Gastrocnemius medialis (tissue), 4 donors: ENCODE data around the gene ZNF587B. TPM values are rescaled to one million over a fixed set of nuclear protein-coding genes. Genes with fewer than 3 reads are reported as not detected.
"Not testable (repeated sequence)": the region's sequence is repeated elsewhere in the genome, so short reads cannot be mapped to it uniquely, and the experiment has no call there.

Source experiments
- ATAC-seq, 2 donors: fragments of 150-250 bp; one replicate each; pipeline ENCODE4 v1.9.1; 2016
- DNase-seq, 2 donors: peaks; one replicate each; pipeline ENCODE4 v3.0.0-alpha.2; 2019
- H3K27ac ChIP-seq, 4 donors: fragments of 200-600 bp; sonication (generic); 1 replicate in 1 of 4; 2 replicates in 3 of 4; pipeline ENCODE4 v1.5.1; 2016 to 2018; ENCODE audit warnings: mild to moderate bottlenecking in 2 of 4, moderate library complexity in 1 of 4
- H3K27me3 ChIP-seq, 3 donors: fragments of 200-600 bp; sonication (generic) in 2 of 3; 1 replicate in 1 of 3; 2 replicates in 2 of 3; pipeline versions ENCODE4 v1.5.1 to v1.6.0; 2016 to 2019; ENCODE audit warnings: mild to moderate bottlenecking in 1 of 3, moderate library complexity in 1 of 3
- H3K36me3 ChIP-seq, 2 donors: fragments of 200-600 bp; sonication (generic) in 1 of 2; one replicate each; pipeline ENCODE4 v1.5.1; 2017 to 2018
- H3K4me1 ChIP-seq, 2 donors: fragments of 200-600 bp; sonication (generic) in 1 of 2; one replicate each; pipeline ENCODE4 v1.5.1; 2016 to 2017; ENCODE audit warnings: mild to moderate bottlenecking in 2 of 2
- H3K4me3 ChIP-seq, 4 donors: fragments of 200-600 bp; sonication (generic) in 3 of 4; 1 replicate in 1 of 4; 2 replicates in 3 of 4; pipeline ENCODE4 v1.5.1; 2016 to 2019; ENCODE audit warnings: mild to moderate bottlenecking in 2 of 4
- H3K9me3 ChIP-seq, 3 donors: fragments of 200-600 bp; sonication (generic) in 2 of 3; 1 replicate in 1 of 3; 2 replicates in 2 of 3; pipeline ENCODE4 v1.5.1; 2016 to 2019
- CTCF ChIP-seq, 5 experiments: fragments of 450-650 bp in 3 of 5; fragments of 200-600 bp in 2 of 5; sonication (generic) in 2 of 5; IDR thresholded peaks in 4 of 5; conservative IDR thresholded peaks in 1 of 5; 1 replicate in 4 of 5; 2 replicates in 1 of 5; pipeline ENCODE4 v1.5.1; 2016 to 2019; ENCODE audit warnings: antibody characterized with exemption in 5 of 5, mild to moderate bottlenecking in 3 of 5, moderate library complexity in 3 of 5
- POLR2A ChIP-seq, 2 donors: fragments of 450-650 bp; IDR thresholded peaks; one replicate each; pipeline ENCODE4 v1.6.1; 2017; ENCODE audit warnings: antibody characterized with exemption in 2 of 2, mild to moderate bottlenecking in 2 of 2, moderate library complexity in 2 of 2
- in situ Hi-C, 4 donors: fragments of 200-750 bp; cut with MboI; loops; one replicate each; pipeline versions ENCODE4 v1.15.0 to v1.8.0; 2017; ENCODE audit warnings: low sequenced_read_pairs in 4 of 4
- intact Hi-C: fragments of 100-400 bp; cut with DNase I; formaldehyde crosslinking; loops from one replicate; pipeline ENCODE4 v1.15.1; 2023; ENCODE audit warnings: low total_unique reads
- total RNA-seq, 4 donors: library from RNA; depleted of rRNA; stranded (reverse); fragments of >200 nt; gene quantifications; one replicate each; pipeline versions ENCODE4 v1.1.0 to v1.2.3, GENCODE V29; 2016

The ZNF587B gene
- total RNA-seq, 4 donors from 2014 or later = 2.1 to 9.6 (median 6.3) TPM

- ATAC-seq (no peak), DNase-seq (no peak)
- Histone ChIP-seq H3K27ac (peak overlapping the region; percentile 83 to 94 (median 88)), H3K4me1 (peaks cover 13 to 19% of the 10 kb centered on the region in 2 donors), H3K9me3 (no peaks in the 10 kb centered on the region), H3K27me3 (no peaks in the 10 kb centered on the region), H3K4me3 (peak overlapping the region; percentile 85 to 91 (median 87)), H3K36me3 (peaks cover 0 to 14% of the 10 kb centered on the region in 2 donors)
- intact Hi-C loops = no loop called here
- in situ Hi-C loops = no loop called here
- no peak for TF ChIP-seq CTCF (IDR thresholded peaks at IDR 0.05 in 4 of 5, conservative IDR thresholded peaks at IDR 0.05 in 1 of 5)
- TF ChIP-seq POLR2A (IDR thresholded peaks at IDR 0.05) = no peak
These were observed 58.0 kb downstream of the ZNF587B start for GRCh38 chr19:57888107-57888559.

- Histone ChIP-seq H3K9me3 (no peaks in the 10 kb centered on the region), H3K4me3 (peak within 1 kb of the TSS; percentile 85 to 91 (median 87)), H3K4me1 (peaks cover 13 to 18% of the 10 kb centered on the region in 2 donors), H3K27me3 (no peaks in the 10 kb centered on the region), H3K36me3 (peaks cover 0 to 14% of the 10 kb centered on the region in 2 donors), H3K27ac (peak within 1 kb of the TSS; percentile 83 to 94 (median 88))
- peak; percentile 67 to 90 for DNase-seq
- ATAC-seq = peak; percentile 99
- peak in 1 of 2 donors; percentile 17 for TF ChIP-seq POLR2A (IDR thresholded peaks at IDR 0.05)
- peak in 4 of 5 experiments; percentile 33 to 62 (median 46) for TF ChIP-seq CTCF (IDR thresholded peaks at IDR 0.05 in 4 of 5, conservative IDR thresholded peaks at IDR 0.05 in 1 of 5)
- in situ Hi-C loops = no loop called here
- intact Hi-C loops = no loop called here
These were observed 58.6 kb downstream of the ZNF587B start, which contains the start of gene ZNF814 for GRCh38 chr19:57888560-57889231. TSS of gene ZNF814 (minus strand) at chr19:57889037. CDS start at chr19:57888802, 235 bp downstream.

- DNase-seq, in situ Hi-C loops, H3K36me3 ChIP-seq, H3K27ac ChIP-seq, H3K27me3 ChIP-seq, intact Hi-C loops, ATAC-seq, H3K9me3 ChIP-seq, H3K4me3 ChIP-seq: not testable (repeated sequence)
- peaks cover 11 to 13% of the 10 kb centered on the region in 2 donors for H3K4me1 ChIP-seq
These were observed 60.6 kb downstream of the ZNF587B start for GRCh38 chr19:57890706-57891105.

Other genes starting within 250 kb of the ZNF587B start
- gene ZIK1, start 246.2 kb upstream of the ZNF587B start, total RNA-seq = 1 to 10 TPM in 2 of 4 donors, under 1 TPM in 2; 0.71 to 2.0 (median 1.1) TPM
- 1 to 10 TPM in 3 of 4 donors, under 1 TPM in 1; 0.86 to 4.2 (median 3.4) TPM for gene ZNF530, start 230.4 kb upstream of the ZNF587B start, total RNA-seq
- gene ZNF134, start 216.1 kb upstream of the ZNF587B start, total RNA-seq = 10 to 100 TPM in 1 of 4 donors, 1 to 10 TPM in 3; 4.2 to 13.1 (median 8.0) TPM
- gene ZNF211, start 197.1 kb upstream of the ZNF587B start, total RNA-seq = 1 to 10 TPM; 2.9 to 5.5 (median 4.3) TPM
- not detected for gene ZSCAN4, start 161.4 kb upstream of the ZNF587B start, total RNA-seq
- gene ZNF551, start 148.3 kb upstream of the ZNF587B start, total RNA-seq = 1 to 10 TPM in 3 of 4 donors, under 1 TPM in 1; 0.95 to 5.8 (median 2.4) TPM
- gene ZNF154, start 121.1 kb upstream of the ZNF587B start, total RNA-seq = 1 to 10 TPM in 2 of 4 donors, under 1 TPM in 2; 0.49 to 2.8 (median 0.97) TPM
- 10 to 100 TPM in 1 of 4 donors, 1 to 10 TPM in 3; 3.9 to 10.1 (median 5.8) TPM for gene ZNF671, start 102.7 kb upstream of the ZNF587B start, total RNA-seq
- 1 to 10 TPM; 5.0 to 8.1 (median 8.0) TPM for gene ZNF776, start 83.5 kb upstream of the ZNF587B start, total RNA-seq
- gene ZNF586, start 60.6 kb upstream of the ZNF587B start, total RNA-seq = 10 to 100 TPM in 1 of 4 donors, 1 to 10 TPM in 3; 7.6 to 13.3 (median 9.2) TPM
- gene ZNF552, start 15.4 kb upstream of the ZNF587B start, total RNA-seq = 1 to 10 TPM; 1.2 to 2.3 (median 1.8) TPM
- gene ZNF587, start 19.6 kb downstream of the ZNF587B start, total RNA-seq = 1 to 10 TPM; 4.5 to 9.0 (median 5.5) TPM
- 10 to 100 TPM in 1 of 4 donors, 1 to 10 TPM in 3; 3.3 to 18.0 (median 4.5) TPM for gene ZNF814, start 58.7 kb downstream of the ZNF587B start, total RNA-seq
- gene ZNF417, start 86.3 kb downstream of the ZNF587B start, total RNA-seq = 1 to 10 TPM; 2.6 to 8.4 (median 4.6) TPM
- gene ZNF418, start 105.1 kb downstream of the ZNF587B start, total RNA-seq = 1 to 10 TPM in 2 of 4 donors, under 1 TPM in 2; 0.52 to 2.4 (median 0.87) TPM
- gene ZNF256, start 117.4 kb downstream of the ZNF587B start, total RNA-seq = 1 to 10 TPM in 2 of 4 donors, under 1 TPM in 2; 0.93 to 2.6 (median 1.4) TPM
- gene C19orf18, start 144.2 kb downstream of the ZNF587B start, total RNA-seq = not detected
- gene ZNF606, start 172.5 kb downstream of the ZNF587B start, total RNA-seq = 10 to 100 TPM in 1 of 4 donors, 1 to 10 TPM in 3; 2.9 to 15.3 (median 6.6) TPM
- not detected for gene ZSCAN1, start 203.7 kb downstream of the ZNF587B start, total RNA-seq
- gene ZNF135, start 229.0 kb downstream of the ZNF587B start, total RNA-seq = under 1 TPM; 0.36 to 0.73 (median 0.53) TPM